ENCODE measurements around the gene COL5A1. TPM values are rescaled to one million over a fixed set of nuclear protein-coding genes. Genes with fewer than 3 reads are reported as not detected.

COL5A1 gene
- total RNA-seq, 1 donor from 2014 or later: 87.1 TPM

GRCh38 chr9:134811673-134812342 lies 170.2 kb downstream of the COL5A1 start:
- DNase-seq (ENCODE audit: low read depth, low spot score): no peak

GRCh38 chr9:134812343-134812673 lies 170.7 kb downstream of the COL5A1 start:
- no peak for DNase-seq (ENCODE audit: low read depth, low spot score)

GRCh38 chr9:134813841-134814240 lies 172.2 kb downstream of the COL5A1 start:
- DNase-seq (ENCODE audit: low read depth, low spot score): no peak

GRCh38 chr9:134814598-134815215 lies 173.1 kb downstream of the COL5A1 start:
- DNase-seq (ENCODE audit: low read depth, low spot score): no peak

GRCh38 chr9:134815435-134816214 lies 174.0 kb downstream of the COL5A1 start:
- no peak for DNase-seq (ENCODE audit: low read depth, low spot score)

GRCh38 chr9:134816264-134816663 lies 174.7 kb downstream of the COL5A1 start:
- DNase-seq (ENCODE audit: low read depth, low spot score): no peak

GRCh38 chr9:134818000-134818568 lies 176.5 kb downstream of the COL5A1 start:
- no peak for DNase-seq (ENCODE audit: low read depth, low spot score)

- no peak for DNase-seq (ENCODE audit: low read depth, low spot score)
Observed at GRCh38 chr9:134818591-134818990, 177.0 kb downstream of the COL5A1 start.

GRCh38 chr9:134820901-134821300 lies 179.3 kb downstream of the COL5A1 start:
- DNase-seq (ENCODE audit: low read depth, low spot score): no peak

- DNase-seq (ENCODE audit: low read depth, low spot score): no peak
Observed at GRCh38 chr9:134822541-134822940, 180.9 kb downstream of the COL5A1 start.

GRCh38 chr9:134823623-134824022 lies 182.0 kb downstream of the COL5A1 start:
- no peak for DNase-seq (ENCODE audit: low read depth, low spot score)

GRCh38 chr9:134824583-134824982 lies 183.0 kb downstream of the COL5A1 start:
- no peak for DNase-seq (ENCODE audit: low read depth, low spot score)

- no peak for DNase-seq (ENCODE audit: low read depth, low spot score)
Observed at GRCh38 chr9:134825025-134825424, 183.4 kb downstream of the COL5A1 start.

GRCh38 chr9:134826336-134827285 lies 185.0 kb downstream of the COL5A1 start:
- no peak for DNase-seq (ENCODE audit: low read depth, low spot score)

- no peak for DNase-seq (ENCODE audit: low read depth, low spot score)
Observed at GRCh38 chr9:134827559-134827958, 186.0 kb downstream of the COL5A1 start.

- no peak for DNase-seq (ENCODE audit: low read depth, low spot score)
Observed at GRCh38 chr9:134827993-134828392, 186.4 kb downstream of the COL5A1 start.

- no peak for DNase-seq (ENCODE audit: low read depth, low spot score)
Observed at GRCh38 chr9:134828892-134829291, 187.3 kb downstream of the COL5A1 start.

GRCh38 chr9:134829356-134829937 lies 187.8 kb downstream of the COL5A1 start:
- DNase-seq (ENCODE audit: low read depth, low spot score): no peak

- DNase-seq (ENCODE audit: low read depth, low spot score): no peak
Observed at GRCh38 chr9:134830126-134830525, 188.5 kb downstream of the COL5A1 start.

- DNase-seq (ENCODE audit: low read depth, low spot score): no peak
Observed at GRCh38 chr9:134830926-134831720, 189.5 kb downstream of the COL5A1 start.
